Peyer's patch (tissue), 4 donors: ENCODE measurements around the gene ZDHHC8.

Experiments used
- POLR2A ChIP-seq, 2 donors: fragments of 450-650 bp; IDR thresholded peaks; one replicate each; pipeline ENCODE4 v1.5.1; 2017; ENCODE audit warnings: antibody characterized with exemption in 2 of 2, mild to moderate bottlenecking in 2 of 2, moderate library complexity in 2 of 2
- TF ChIP-seq, protein P1 (sequence below), 6 experiments: fragments of 450-650 bp in 4 of 6; fragments of 200-600 bp in 2 of 6; sonication (generic) in 1 of 6; IDR thresholded peaks; one replicate each; pipeline ENCODE4 v1.5.1; 2017 to 2019; ENCODE audit warnings: antibody characterized with exemption in 6 of 6, mild to moderate bottlenecking in 3 of 6, moderate library complexity in 1 of 6

DNA sequence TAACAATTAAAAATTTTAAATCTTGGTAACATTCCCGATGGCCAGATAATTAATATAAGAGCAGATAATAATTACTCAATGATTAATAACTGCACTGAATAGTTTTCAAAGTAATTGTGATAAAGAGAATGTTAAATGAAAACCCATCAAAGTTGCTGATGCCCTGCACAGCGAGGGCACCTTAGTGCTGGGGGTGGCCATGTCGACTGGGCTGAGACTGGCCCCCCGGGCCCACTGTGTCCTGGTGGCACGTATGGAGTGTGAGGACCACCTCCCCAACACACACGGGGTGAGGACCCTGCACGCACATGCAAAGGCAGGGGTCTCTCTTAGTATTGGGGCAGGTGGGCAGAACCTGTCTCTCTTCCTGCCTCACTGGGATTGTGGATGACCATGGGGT is 34.3 kb downstream of the ZDHHC8 start:
- TF ChIP-seq, protein P1, sequence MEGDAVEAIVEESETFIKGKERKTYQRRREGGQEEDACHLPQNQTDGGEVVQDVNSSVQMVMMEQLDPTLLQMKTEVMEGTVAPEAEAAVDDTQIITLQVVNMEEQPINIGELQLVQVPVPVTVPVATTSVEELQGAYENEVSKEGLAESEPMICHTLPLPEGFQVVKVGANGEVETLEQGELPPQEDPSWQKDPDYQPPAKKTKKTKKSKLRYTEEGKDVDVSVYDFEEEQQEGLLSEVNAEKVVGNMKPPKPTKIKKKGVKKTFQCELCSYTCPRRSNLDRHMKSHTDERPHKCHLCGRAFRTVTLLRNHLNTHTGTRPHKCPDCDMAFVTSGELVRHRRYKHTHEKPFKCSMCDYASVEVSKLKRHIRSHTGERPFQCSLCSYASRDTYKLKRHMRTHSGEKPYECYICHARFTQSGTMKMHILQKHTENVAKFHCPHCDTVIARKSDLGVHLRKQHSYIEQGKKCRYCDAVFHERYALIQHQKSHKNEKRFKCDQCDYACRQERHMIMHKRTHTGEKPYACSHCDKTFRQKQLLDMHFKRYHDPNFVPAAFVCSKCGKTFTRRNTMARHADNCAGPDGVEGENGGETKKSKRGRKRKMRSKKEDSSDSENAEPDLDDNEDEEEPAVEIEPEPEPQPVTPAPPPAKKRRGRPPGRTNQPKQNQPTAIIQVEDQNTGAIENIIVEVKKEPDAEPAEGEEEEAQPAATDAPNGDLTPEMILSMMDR (IDR thresholded peaks at IDR 0.05), result no peak
- TF ChIP-seq POLR2A (IDR thresholded peaks at IDR 0.05), result no peak
